OCI-LY3 (cell line): ENCODE data around the gene PLA2G2F.

ENCODE experiments used
- H2AFZ ChIP-seq: fragments of 200-600, 300-600 bp; shearing (Covaris generic); 2 replicates; pipeline ENCODE4 v1.6.0; 2014; ENCODE audit warnings: antibody characterized with exemption, low read depth, low read length
- H3K27ac ChIP-seq: fragments of 200-600, 300-600 bp; sonication (generic); 2 replicates; pipeline ENCODE4 v1.5.1; 2014; ENCODE audit warnings: mild to moderate bottlenecking, low read length, moderate library complexity, mixed read lengths
- H3K27me3 ChIP-seq: fragments of 200-600, 300-600 bp; sonication (generic); 2 replicates; pipeline ENCODE4 v1.6.1; 2014; ENCODE audit warnings: low read depth, low read length, mixed read lengths
- H3K36me3 ChIP-seq: fragments of 200-600, 300-600 bp; sonication (generic); replicated peaks from 2 replicates; pipeline ENCODE3; 2014; ENCODE audit warnings: low read depth, low read length, mixed read lengths
- H3K4me1 ChIP-seq: fragments of 300-600, 200-600 bp; sonication (generic); 2 replicates; pipeline ENCODE4 v1.6.1; 2014; ENCODE audit warnings: low read length, mixed read lengths
- H3K4me2 ChIP-seq: fragments of 200-600, 300-600 bp; sonication (generic); 2 replicates; pipeline ENCODE4 v1.6.1; 2014; ENCODE audit warnings: low read length, mixed read lengths
- H3K4me3 ChIP-seq: fragments of 300-600, 200-600 bp; sonication (generic); 2 replicates; pipeline ENCODE4 v1.5.1; 2014; ENCODE audit warnings: antibody characterized with exemption, mild to moderate bottlenecking, low read length, moderate library complexity
- H3K79me2 ChIP-seq: fragments of 300-600, 200-600 bp; shearing (Covaris generic); 2 replicates; pipeline ENCODE4 v1.6.1; 2014; ENCODE audit warnings: mild to moderate bottlenecking, low read length, mixed read lengths
- H3K9ac ChIP-seq: fragments of 300-600, 200-600 bp; shearing (Covaris generic); 2 replicates; pipeline ENCODE4 v1.6.0; 2014; ENCODE audit warnings: mild to moderate bottlenecking, low read length, moderate library complexity
- H3K9me3 ChIP-seq: fragments of 200-600, 300-600 bp; shearing (Covaris generic); 2 replicates; pipeline ENCODE4 v1.6.1; 2014; ENCODE audit warnings: low read length, mixed read lengths; ENCODE audit not compliant: insufficient read depth
- H4K20me1 ChIP-seq: fragments of 200-600, 300-600 bp; sonication (generic); 2 replicates; pipeline ENCODE4 v1.6.1; 2016; ENCODE audit warnings: low read length, mixed read lengths; ENCODE audit not compliant: insufficient read depth
- CTCF ChIP-seq: fragments of 200-600, 300-600 bp; sonication (generic); IDR thresholded peaks from 2 replicates; pipeline ENCODE4 v1.5.1; 2014; ENCODE audit warnings: antibody characterized with exemption, low read length, low read depth
- EZH2phosphoT487 ChIP-seq: fragments of 200-600 bp; shearing (Covaris generic); IDR thresholded peaks from 2 replicates; pipeline ENCODE4 v1.6.1; 2018; ENCODE audit warnings: antibody characterized with exemption, mixed run types, low read depth

The PLA2G2F gene

GRCh38 chr1:20158358-20159070, 19.4 kb downstream of the PLA2G2F start:
- Histone ChIP-seq H3K27me3 (no peaks in the 10 kb centered on the region), H3K4me3 (no peak overlapping the region), H3K36me3 (no peaks in the 10 kb centered on the region), H3K27ac (no peak overlapping the region), H4K20me1 (no peaks in the 10 kb centered on the region), H3K9ac (no peak overlapping the region), H2AFZ (no peak overlapping the region), H3K4me2 (no peak overlapping the region), H3K9me3 (no peaks in the 10 kb centered on the region), H3K4me1 (peaks cover 3% of the 10 kb centered on the region; the same call in 1 of the 2 replicates), H3K79me2 (no peaks in the 10 kb centered on the region)
- TF ChIP-seq CTCF (no peak), EZH2phosphoT487 (no peak)

- Histone ChIP-seq H3K79me2 (no peaks in the 10 kb centered on the region), H3K4me3 (no peak overlapping the region)
Observed at GRCh38 chr1:20160034-20160433, 20.9 kb downstream of the PLA2G2F start.

GRCh38 chr1:20164694-20165202, 25.6 kb downstream of the PLA2G2F start:
- H3K9ac ChIP-seq: no peak overlapping the region
- TF ChIP-seq EZH2phosphoT487: no peak
- no peak for TF ChIP-seq CTCF
- H3K4me1 ChIP-seq: no peaks in the 10 kb centered on the region
- no peak overlapping the region for H3K4me2 ChIP-seq
- no peaks in the 10 kb centered on the region for H4K20me1 ChIP-seq
- no peaks in the 10 kb centered on the region for H3K27me3 ChIP-seq
- H3K9me3 ChIP-seq: no peaks in the 10 kb centered on the region
- no peaks in the 10 kb centered on the region for H3K79me2 ChIP-seq
- no peak overlapping the region for H3K27ac ChIP-seq
- no peak overlapping the region for H2AFZ ChIP-seq
- no peaks in the 10 kb centered on the region for H3K36me3 ChIP-seq
- H3K4me3 ChIP-seq: no peak overlapping the region

More at GRCh38 chr1:20160034-20160433, 20.9 kb downstream of the PLA2G2F start:
- H4K20me1 ChIP-seq: no peaks in the 10 kb centered on the region
- no peak for TF ChIP-seq EZH2phosphoT487
- no peak for TF ChIP-seq CTCF
- no peak overlapping the region for H3K4me2 ChIP-seq
- no peak overlapping the region for H3K9ac ChIP-seq
- no peak overlapping the region for H2AFZ ChIP-seq
- no peaks in the 10 kb centered on the region for H3K27me3 ChIP-seq
- H3K9me3 ChIP-seq: no peaks in the 10 kb centered on the region
- no peak overlapping the region for H3K27ac ChIP-seq
- H3K36me3 ChIP-seq: no peaks in the 10 kb centered on the region
- H3K4me1 ChIP-seq: no peaks in the 10 kb centered on the region

- H2AFZ ChIP-seq: no peak overlapping the region
- no peak overlapping the region for H3K9ac ChIP-seq
- H3K4me3 ChIP-seq: no peak overlapping the region
- H3K9me3 ChIP-seq: no peaks in the 10 kb centered on the region
- H3K4me2 ChIP-seq: no peak overlapping the region
- TF ChIP-seq CTCF: peak; percentile 50
- TF ChIP-seq EZH2phosphoT487: no peak
- H3K27me3 ChIP-seq: no peaks in the 10 kb centered on the region
- no peaks in the 10 kb centered on the region for H3K36me3 ChIP-seq
- no peaks in the 10 kb centered on the region for H4K20me1 ChIP-seq
- no peak overlapping the region for H3K27ac ChIP-seq
- H3K79me2 ChIP-seq: no peaks in the 10 kb centered on the region
- no peaks in the 10 kb centered on the region for H3K4me1 ChIP-seq
Observed at GRCh38 chr1:20165522-20165951, 26.4 kb downstream of the PLA2G2F start.
